NOMO-1 (cell line): ENCODE measurements around the gene GCK.
"Not testable (repeated sequence)": the region's sequence is repeated elsewhere in the genome, so short reads cannot be mapped to it uniquely, and the experiment has no call there.

Source experiments
- DNase-seq, 2 experiments: peaks; one replicate each; lab custom pipeline; 2025; ENCODE audit not compliant: unreplicated experiment in 2 of 2; lab: John Stamatoyannopoulos, UW

The GCK gene

GRCh38 chr7:44145479-44145968 lies 43.7 kb downstream of the GCK start:
- no peak for DNase-seq

GRCh38 chr7:44144968-44145478 lies 44.2 kb downstream of the GCK start:
- DNase-seq: no peak

GRCh38 chr7:44144426-44144967 lies 44.7 kb downstream of the GCK start:
- no peak for DNase-seq

- no peak for DNase-seq
These were observed 45.5 kb downstream of the GCK start for GRCh38 chr7:44143646-44144250.

DNA sequence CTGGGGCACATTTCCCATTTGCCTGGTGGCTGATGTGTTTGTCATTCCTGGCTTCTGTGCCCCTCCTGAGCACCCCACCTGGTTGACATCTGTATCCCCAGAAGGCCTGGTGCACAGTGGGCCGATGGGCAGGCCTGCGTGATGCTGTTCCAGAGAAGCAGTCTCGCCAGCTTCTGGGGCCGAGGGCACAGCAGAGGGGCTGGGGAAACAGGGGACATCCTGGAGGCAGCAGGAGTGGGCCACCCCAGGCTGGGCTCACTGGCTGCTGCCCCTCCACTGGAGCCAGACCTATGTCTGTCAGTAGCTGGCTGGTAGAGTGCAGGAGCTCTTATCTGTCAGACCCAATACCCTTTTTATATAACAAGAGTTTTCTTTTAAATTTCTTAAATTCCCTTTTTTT lies 47.2 kb downstream of the GCK start:
- no peak for DNase-seq

DNA sequence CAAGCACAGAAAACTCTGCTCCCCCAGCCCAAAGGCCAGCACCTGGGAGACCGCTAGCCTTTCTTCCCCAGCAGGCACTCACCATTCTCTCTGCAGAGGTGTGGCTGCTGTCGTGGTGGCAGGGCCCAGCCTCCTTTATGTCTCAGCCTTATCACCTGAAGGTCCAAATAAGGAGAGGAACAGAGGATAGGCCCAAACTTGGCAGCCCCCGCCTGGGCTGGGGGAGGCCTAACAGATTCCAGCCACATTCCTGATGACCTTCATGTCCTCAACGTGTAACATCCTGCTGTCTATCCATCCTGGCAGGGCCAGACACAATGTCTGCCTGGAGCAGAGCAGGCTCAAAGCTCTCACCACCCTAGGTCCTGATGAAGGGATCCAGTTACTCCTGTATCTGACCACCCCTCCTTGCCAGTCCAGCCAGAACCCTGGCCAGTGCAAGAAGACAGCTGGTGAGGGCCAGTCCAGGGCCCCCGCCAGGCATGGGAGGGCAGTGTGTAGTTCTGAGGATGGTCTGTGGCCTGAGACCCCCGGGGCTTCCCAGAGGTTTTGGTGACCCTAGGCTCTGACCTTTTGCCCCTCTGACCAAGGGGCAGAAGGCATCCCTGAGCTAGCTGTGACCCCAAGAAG lies 47.9 kb downstream of the GCK start, which contains the start of gene MYL7:
TSS of gene MYL7 (minus strand) at position 112 of the 630 bp plus-strand sequence. CDS start at position 85, 27 bp downstream.
- DNase-seq: no peak

- no peak for DNase-seq
These were observed 48.9 kb downstream of the GCK start for GRCh38 chr7:44140341-44140740.

GRCh38 chr7:44139311-44140010 lies 49.8 kb downstream of the GCK start:
- DNase-seq: no peak

DNA sequence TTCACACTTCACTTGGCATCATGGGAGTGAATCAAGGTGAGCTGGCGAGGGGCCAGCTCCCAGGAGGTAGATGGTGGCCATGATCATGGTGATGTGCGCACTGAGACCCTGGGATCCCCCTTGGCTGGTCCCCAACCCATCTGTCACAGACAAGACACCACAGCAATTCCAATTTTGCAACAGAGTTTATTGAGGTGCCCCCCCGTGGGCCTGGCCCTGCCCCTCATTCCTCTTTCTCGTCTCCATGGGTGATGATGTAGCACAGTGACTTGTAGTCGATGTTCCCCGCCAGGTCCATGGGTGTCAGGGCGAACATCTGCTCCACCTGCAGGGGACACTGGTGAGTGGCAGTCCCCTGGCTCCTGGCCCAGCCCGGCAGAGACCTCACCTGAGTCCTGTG lies 50.5 kb downstream of the GCK start:
- no peak for DNase-seq

- DNase-seq: no peak
These were observed 52.5 kb downstream of the GCK start for GRCh38 chr7:44136731-44137130.

DNA sequence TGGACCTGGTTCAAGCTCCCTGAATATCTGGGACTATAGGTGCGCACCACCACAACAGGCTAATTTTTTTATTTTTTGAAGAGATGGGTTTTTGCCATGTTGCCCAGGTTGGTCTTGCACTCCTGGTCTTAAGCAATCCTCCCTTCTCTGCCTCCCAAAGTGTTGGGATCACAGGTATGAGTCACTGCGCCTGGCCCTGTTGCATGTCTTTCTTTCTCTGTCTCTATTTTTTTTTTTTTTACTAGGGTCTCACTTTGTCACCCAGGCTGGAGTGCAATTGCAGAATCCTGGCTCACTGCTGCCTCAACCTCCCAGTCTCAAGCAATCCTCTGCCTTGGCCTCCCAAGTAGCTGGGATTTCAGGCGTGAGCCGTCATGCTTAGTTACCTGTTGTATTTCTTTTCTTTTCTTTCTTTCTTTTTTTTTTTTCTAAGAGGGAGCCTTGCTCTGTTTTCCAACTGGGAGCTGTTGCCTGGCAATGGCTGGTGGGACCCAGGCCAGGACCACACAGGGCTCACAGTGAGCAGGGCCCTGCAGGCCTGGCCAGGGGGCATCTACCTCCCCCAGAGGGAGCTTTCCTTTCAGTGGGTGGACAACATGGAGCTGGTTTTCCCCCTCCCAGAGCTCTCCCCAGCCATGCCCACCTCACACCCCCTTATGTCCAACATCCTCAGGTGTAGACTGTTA lies 54.2 kb downstream of the GCK start:
- DNase-seq: no peak

DNA sequence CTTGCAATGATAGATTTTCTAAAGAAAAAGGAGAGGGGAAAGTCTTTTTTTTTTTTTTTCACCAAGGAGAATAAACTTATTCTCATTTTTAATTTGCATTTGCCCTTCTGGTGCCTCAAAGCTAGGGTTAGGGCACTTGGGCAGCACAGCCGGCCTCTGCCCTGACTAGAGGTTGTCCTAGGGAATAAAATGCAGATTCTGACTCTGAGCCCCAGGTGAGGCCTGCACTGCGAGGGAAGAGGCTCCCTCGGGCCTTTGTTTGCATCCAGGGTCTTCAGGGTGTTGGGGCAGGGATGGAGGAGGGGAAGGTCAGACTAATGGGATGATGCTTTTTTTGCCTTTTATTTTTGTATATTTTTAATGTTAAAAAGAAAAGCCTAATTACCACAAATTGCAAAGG lies 55.9 kb downstream of the GCK start:
- no peak for DNase-seq

DNA sequence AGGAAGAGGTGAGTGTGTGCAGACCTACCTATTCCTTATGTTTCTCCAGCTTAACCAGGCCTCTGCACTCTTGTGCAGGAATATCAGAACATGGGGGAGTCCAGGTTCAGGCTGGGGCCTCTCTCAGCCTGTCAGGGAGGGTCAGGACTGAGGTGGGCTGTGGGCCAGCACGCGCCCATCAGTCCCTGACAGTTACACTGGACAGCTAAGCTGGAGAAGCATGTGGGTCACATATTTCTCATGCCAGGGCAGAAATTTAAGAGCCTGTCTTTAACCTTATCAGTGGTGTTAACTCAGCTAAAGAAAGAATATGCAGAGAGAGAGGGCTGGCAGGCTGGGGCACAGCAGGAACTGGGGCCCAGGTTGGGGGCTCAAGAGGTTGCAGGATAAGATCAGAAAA lies 57.2 kb downstream of the GCK start:
- no peak for DNase-seq

DNA sequence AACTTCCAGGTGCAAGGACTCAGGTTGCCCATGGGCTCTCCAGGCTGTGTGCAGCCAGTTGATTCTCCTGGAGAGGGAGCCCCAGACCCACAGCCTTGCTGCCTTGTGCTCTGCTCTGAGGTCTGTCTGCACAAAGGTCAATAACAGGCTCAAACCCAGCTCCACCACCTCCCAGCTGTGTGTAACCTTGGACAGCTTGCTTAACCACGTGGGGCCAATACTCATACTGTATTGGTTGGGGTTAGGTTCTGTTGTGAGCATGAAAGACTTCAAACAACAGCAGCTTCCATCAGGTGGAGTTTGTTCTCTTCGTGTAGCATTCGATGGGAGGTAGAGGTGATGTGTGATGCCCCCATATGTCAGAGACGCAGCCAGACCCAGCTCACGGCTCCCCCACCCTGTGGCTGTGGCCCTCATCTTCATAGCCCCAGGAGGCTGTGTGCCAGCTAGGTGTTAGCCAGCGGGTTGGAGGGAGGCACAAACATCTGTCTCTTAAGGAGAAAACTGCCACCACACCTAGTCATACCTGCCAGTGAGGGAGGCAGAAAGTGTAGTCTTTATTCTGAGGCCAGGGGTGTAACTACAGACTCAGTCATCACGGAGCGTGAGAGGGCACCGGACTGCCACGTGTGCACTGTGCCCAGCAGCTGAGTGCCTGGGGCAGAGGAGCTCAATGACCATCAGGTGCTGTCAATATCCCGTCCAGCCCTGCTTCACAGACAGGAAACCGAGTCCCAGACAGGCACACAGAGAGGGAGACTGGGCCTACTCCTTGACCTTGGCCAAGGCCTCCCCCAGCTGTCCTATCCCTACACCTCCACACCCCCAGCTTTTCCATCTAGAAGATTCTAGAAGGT lies 57.8 kb downstream of the GCK start:
- no peak for DNase-seq

GRCh38 chr7:44128721-44129582 lies 60.3 kb downstream of the GCK start:
- DNase-seq: no peak

DNA sequence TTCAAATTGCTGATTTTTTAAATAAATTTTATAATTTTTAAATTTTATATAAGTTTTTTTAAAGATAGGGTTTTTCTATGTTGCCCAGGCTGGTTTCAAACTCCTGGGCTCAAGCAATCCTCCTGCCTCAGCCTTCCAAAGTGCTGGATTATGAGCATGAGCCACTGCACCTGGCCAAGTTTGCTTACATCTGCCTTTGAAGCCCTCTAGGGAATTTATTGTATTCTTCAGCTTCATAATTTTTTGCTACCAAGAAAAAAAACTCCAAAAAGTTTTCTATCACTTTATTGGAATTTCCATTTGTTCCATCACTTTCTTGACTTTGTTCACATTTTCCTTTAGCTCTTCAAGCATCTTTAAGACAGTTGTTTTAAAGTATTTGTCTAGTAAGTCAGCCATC lies 62.1 kb downstream of the GCK start:
- DNase-seq: no peak

GRCh38 chr7:44126574-44126973 lies 62.7 kb downstream of the GCK start:
- DNase-seq: not testable (repeated sequence)

DNA sequence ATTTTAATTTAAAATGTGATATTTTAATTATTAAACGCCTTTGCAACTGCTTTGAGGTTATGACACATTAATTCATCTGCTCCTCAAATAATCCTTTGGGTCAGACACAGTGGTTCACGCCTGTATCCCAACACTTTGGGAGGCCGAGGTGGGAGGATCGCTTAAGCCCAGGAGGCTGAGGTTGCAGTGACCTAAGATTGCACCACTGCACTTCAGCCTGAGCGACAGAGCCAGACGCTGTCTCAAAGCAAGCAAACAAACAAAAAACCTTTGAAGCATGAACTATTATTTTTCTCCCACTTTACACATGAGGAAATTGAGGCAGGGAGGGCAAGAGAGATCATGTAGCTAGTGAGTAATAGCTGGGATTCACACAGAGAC lies 64.4 kb downstream of the GCK start:
- DNase-seq: no peak
